Stimulated activated CD4-positive, alpha-beta T cell treated with anti-CD3 and anti-CD28 coated beads, Interleukin-12 subunit alpha, Interleukin-12 subunit beta, amount 100 ng/mL, for 48 hours (primary cell): ENCODE data around the gene TRAPPC10.

Experiments used
- DNase-seq, 3 donors: peaks; one replicate each; pipeline ENCODE4 v3.0.0-alpha.2; 2020; ENCODE audit warnings: low read depth in 2 of 3, low spot score in 1 of 3

Gene TRAPPC10

DNA sequence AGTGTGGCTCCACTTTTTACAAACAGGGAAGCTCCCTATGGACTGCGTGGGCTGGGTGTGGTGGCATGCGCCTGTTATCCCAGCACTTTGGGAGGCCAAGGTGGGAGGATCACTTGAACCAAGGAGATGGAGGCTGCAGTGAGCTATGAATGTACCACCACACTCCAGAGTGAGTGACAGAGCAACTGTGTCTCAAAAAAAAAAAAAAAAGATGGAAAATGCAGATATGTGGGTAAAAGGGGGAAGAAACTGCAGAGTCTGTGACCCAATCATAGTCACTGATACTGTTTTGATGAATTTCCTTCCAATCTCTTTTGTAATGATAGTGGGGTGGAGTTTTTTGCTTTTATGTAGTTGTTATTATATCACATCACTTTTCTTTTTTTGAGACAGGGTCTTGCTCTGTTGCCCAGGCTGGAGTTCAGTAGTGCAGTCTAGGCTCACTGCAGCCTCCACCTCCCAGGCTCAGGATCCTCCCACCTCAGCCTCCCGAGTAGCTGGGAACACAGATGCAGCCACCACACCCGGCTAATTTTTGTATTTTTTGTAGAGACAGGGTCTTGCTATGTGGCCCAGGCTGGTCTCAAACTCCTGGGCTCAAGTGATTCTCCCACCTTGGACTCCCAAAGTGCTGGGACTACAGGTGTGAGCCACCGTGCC lies 8.7 kb upstream of the TRAPPC10 start:
- DNase-seq, result no peak

DNA sequence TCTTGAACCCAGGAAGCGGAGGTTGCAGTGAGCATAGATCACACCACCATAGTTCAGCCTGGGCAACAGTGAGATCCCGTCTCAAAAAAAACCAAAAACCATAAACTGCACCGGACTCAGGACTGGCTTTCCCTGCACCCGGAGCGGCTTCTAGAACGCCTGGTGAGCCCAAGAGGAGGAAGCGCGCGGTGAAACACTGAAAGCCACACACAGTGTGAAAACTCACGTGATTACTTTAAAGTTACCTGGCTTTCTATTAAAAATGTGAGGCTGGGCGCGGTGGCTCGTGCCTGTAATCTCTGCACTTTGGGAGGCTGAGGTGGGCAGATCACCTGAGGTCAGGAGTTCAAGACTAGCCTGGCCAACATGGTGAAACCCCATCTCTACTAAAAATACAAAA lies 7.0 kb upstream of the TRAPPC10 start:
- no peak for DNase-seq

DNA sequence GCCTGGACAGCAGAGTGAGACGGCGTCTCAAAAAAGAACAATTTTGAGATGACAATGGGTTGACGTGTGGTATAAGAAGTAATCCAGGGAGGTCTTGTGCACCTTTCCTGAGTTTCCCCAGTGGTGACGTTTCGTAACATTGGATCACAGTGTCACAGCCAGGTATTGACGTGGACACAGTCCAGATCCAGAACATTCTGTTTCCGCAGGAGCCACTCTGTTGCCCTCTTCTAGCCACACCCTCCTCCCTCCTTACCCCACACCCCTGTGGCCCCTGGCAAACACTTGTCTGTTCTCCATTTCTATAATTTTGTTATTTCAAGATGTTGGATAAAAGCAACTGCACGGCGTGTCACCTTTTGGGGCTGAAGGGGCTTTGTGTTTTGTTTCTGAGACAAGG lies 6.5 kb upstream of the TRAPPC10 start:
- DNase-seq, result no peak

DNA sequence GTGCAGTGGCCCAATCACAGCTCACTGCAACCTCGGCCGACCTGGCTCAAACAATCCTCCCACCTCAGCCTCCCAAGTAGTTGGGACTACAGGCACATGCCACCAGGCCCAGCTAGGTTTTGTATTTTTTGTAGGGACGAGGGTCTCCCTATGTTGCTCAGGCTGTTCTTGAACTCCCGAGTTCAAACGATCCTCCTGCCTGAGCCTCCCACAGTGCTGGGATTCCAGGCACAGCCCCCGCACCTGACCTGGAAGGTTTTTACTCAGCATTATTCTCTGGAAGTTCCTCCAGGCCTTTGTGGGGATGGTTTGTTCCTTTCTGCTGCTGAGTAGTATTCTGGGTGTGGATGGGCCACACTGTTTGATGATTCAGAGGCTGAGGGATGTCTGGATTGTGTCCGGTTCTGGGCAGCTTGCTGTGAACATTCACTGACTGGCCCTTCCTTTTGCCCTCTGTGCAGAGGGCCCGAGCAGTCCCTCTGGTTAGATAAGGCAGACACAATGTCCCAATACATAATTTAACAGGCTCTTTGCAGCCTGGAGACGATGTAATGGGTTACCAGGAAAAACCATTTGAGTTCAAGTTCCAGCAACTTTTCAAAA lies 6.0 kb upstream of the TRAPPC10 start:
- DNase-seq, result no peak

DNA sequence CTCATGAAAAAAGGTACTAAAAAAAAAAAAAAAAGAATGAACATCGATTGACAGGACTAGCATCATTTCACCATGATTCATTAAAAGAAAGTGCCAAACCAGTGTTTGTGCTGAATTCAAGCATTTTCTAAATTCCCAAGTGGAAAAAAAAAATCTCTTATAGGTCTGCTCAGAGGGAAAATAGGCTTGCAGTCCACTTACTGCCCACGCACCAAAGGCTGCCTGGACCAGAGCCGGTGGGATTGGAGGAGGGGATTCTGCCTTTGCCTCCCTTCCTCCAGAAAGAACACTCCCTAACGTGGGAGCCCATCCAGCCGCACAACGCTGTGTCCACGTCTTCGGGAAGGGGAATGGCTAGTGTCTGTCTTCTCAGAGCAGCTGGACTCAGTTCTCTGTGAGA lies 5.5 kb upstream of the TRAPPC10 start:
- DNase-seq, result no peak

DNA sequence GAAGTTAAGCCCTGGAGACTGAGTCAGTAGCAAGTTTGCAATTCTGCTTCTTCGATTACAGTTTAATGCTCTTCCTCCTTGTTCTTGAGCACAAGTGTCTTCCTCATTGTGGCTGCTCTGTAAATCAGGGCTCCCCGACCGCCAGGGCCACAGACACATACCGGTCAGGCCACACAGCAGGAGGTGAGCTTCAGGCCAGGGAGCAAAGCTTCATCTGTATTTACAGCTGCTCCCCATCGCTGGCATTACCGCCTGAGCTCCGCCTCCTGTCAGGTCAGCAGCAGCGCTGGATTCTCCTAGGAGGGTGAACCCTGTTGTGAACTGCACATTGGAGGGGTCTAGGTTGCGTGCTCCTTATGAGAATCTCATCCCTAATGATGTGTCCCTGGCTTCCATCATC lies 1.7 kb upstream of the TRAPPC10 start:
- no peak for DNase-seq

DNA sequence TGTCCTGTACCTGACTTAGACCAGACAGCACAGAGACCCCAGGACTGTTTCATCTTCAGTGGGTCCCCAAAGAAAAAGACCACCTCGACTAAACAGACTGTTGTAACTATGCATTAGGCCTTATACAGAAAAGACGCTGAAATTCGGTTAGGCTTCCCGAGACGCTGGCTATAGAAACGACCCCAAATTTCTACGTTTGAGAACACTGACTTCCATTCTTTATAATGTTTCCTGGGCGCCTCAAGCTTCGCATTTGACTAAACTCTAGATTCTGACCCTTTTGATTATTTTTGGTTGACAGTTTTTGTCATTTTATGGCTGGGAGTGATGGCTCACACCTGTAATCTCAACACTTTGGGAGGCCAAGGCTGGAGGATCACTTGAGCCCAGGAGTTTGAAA lies 986 bp upstream of the TRAPPC10 start:
- no peak for DNase-seq

DNA sequence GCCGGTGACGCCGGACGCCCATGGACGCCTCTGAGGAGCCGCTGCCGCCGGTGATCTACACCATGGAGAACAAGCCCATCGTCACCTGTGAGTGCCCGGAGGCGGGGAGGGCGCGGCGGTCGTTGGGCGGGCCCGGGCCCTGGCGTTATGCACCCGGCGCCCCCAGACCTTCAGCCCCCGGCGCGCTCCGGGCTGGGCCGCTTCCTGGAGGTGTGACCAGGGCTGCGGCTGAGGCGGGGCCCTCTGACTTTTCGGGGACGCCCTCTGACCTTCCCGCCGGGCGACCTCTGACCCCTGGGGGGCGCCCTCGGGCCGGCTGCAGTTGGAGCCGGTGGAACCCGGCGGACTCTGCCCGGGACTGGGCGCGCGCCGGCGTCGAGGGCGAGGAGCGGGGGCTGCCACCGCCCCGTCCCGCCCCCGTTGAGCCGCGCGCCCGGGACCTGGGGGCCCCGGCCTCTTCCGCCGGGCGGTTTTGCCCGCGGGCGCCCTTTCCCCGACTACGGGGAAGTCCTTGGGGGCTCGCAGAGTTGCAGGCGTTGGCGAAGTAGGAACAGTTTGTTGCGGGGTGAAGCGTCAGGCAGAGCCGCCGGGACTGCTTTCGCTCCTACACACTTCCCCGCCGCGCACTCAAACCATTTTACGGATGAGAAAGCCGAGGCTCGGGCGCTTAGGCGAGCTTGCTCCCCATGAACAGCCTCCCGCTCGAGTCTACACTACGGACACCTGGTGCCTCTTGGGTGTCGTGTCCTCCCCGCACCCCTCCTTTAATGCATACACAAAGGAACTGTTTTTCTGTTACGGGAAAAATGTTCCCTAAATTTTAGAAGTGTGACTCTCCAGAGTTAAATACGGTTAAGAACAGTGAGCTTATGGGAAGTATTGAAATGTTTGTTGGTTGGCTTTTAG lies 618 bp downstream of the TRAPPC10 start:
- DNase-seq, result peak; percentile 78 to 85 (median 79)

DNA sequence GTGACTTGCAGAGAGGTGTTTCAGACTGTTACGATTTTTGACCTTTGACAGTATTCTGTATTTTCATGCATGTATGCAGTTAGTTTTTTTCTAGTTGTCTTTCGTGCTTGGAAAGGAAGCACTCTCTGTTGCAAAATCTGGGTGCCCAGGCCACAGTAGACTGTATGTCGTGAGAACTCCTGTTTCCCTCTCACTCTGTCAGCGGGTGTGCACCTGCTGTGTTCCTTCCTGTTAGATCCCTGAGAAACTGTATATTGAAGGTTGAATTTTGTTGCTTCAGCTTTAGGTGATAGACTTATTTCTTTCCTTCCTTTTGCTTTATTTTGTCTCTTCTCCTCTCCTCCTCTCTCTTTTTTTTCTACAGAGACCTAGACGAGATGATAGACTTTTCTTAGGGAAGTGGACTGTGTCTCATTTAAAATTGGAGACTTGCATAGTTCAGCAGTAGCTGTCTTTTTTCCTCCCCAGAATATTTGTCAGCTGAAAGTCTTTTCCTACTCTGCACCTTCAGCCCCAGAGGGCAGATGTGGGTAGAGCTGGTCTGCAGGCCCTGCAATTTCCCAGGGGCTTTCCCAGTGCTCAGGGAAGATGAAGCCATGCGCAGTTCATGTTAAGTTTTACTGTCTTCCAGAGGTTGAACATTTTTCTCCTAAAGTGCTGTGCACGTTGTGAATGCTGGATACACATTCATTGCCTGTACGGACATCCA lies 1.4 kb downstream of the TRAPPC10 start:
- peak in 1 of 3 donors; percentile 32 for DNase-seq

DNA sequence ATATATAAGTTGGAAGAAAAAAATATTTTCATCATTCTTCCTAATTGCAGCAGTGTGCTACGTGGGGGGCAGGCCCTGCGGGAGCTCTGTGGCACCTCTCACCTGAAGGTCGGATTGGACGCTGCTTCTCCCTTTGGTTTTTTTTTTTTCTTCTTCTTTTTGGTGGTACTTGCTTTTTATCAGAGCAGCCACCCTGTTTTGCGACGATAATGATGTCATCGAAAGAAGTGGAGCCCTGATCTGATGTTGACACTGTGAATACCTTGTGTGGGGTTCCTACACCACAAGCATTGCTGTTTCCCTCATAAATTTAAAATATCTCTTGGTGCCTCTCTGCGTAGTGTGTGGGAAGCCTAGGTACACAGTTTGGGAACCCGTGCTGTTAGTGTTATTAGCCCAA lies 5.5 kb downstream of the TRAPPC10 start:
- DNase-seq, result no peak

DNA sequence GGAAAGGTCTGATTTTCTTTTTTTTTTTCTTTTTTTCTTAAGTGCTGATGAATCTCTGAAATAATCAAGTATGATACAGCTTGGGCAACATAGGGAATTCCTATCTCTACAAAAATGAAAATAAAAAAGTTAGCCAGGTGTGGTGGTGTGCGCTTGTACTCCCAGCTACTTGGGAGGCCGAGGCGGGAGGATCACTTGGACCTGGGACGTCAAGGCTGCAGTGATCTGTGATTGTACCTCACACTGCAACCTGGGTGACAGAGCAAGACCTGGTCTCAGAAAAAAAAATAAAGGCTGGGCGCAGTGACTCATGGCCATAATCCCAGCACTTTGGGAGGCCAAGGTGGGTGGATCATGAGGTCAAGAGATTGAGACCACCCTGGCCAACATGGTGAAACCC lies 6.0 kb downstream of the TRAPPC10 start:
- no peak for DNase-seq

DNA sequence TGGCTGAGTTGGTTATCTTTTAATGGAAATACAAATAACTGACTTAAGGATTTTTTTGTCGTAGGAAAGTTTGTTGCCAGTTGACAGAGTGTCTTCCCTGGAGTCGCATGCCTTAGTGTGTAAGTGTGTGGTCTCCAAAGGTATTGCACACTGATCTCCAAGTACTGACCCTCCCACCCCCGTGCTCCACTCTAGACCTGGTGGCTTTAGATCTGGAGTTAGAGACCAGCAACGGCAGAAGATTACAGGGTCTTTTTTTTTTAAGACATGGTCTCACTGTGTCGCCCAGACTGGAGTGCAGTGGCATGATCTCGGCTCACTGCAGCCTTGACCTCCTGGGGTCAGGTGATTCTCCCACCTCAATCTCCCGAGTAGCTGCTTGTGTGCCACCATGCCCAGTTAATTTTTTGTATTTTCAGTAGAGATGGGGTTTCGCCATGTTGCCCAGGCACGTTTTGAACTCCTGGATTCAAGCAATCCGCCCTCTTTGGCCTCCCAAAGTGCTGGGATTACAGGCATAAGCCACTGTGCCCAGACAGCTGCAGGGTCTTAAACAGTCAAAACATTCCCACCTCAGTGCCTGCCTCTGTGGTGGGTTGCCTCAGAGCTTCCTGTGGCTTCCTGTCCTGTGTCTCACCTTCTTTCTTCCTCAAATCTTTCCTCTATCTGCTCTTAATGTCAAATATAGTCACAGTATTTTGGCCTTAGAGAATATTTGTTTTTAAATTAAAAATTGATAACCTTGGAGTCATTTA lies 6.9 kb downstream of the TRAPPC10 start:
- no peak for DNase-seq

DNA sequence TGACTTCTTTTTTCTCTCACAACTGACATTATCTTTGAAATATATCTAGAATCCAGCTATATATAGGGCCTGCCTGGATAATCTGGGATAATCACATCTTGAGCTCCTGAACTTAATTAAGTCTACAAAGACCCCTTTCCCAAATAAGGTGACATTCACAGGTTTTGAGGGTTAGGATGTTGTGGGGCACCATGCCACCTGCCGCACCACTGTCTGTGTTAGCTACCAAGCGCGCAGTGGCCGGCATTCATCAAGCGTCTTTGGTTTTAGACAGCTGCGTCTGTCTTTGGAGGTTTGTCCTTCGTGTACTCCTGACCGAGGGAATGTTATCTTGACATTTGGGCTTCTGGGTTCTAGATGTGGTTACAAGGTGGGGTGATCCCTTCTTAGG lies 7.5 kb downstream of the TRAPPC10 start:
- DNase-seq, result no peak

DNA sequence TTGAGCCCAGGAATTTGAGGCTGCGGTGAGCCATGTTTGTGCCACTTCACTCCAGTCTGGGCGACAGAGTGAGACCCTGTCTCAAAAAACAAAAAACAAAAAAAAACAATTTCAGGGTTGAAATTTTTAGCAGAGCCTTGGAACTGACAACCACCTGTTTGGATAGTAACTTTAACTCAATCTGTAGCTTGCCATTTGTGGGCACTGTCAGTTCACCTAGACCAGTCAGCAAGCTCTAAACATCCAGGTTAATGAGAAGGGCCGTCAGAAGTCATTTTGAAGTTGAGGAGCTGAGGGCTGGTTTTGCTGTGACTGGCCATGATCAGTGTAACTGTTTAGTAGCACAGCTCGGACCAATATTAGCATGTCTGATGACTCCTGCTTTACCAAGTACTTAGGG lies 8.4 kb downstream of the TRAPPC10 start:
- no peak for DNase-seq

DNA sequence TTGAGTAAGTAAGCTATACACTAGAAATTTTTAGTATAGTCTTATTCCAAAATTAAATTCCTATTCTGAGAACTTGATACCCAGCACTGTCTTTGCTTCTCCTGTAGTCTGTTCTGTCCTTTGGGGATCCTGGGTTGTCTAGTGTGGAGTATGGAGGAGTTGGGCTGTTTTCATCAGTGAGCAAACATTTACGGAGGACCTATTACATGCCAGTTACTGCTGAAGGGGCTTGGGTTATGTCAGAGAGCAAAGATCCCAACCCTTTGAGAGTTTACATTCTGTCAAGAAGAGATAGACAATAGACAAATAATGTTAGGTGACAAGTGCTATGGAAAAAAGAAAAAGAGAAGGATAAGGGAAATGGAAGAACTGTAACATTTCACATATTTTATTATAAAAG lies 9.0 kb downstream of the TRAPPC10 start:
- DNase-seq, result no peak

DNA sequence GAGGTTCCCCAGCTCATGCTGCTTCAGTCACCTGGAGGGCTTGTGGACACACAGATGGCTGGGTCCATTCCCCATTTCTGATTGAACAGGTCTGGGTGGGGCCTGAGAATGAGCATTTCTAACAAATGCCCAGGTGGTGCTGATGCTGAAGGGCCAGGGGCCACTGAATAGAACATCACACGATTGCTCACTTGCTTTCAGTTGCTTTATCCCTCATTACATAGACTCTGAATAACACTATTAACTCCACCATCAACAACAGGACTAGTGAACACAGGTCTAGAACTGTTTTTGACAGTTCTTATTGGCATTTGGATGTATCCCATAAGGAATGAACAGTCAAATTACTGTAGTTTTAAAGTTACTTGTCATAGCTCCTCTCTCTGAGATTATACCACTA lies 12.1 kb downstream of the TRAPPC10 start:
- DNase-seq, result no peak

DNA sequence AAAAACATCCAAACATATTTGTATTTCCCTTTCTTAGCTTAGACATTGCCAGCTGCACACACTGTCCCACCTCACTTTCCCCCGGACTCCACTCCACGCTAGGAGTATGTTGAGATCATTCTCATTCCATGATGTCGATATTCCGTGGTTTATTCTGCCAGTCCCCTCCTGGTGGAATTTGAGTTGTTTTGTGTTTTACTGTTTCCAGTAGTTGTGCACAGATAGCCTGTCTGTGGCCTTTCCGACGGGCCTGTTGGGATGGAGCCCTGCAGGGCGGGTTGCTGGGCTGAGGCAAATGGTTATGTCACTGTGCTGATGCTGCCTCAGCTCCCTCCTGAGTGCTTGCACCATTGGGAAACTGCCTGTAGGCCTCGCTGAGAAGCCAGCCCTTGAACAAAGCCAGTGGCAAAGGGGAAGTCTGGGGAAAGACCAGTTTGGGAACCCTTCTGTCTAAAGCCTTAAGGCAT lies 12.8 kb downstream of the TRAPPC10 start:
- no peak for DNase-seq

DNA sequence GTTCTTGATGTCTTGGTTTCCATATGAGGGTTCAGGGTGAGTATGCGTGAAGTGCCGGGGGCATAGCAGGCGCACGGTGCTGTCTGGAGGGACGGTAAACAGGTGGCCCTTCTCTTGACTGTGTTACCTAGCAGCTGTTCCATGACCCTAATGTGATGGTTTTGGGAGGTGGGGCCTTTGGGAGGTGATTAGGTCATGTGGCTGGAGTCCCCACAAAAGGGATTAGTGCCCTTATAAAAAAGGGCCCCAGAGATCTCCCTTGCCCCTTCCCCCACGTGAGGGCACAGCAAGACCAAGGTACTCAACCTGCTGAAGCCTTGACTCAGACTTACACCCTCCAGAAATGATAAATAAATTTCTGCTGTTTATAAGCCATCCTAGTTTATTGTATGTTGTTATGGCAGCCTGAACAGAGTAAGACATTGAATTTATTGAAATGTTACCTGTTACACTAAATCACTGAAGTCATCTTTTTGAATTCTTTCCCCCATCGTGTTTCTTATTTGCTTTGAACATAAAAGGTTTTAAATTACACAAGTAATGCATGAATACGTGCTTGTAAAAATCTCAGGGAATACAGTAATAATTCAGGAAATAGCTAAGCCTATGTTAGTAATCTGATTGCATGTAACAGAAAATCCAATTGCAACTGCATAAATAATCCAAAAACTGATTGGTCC lies 15.6 kb downstream of the TRAPPC10 start:
- no peak for DNase-seq

DNA sequence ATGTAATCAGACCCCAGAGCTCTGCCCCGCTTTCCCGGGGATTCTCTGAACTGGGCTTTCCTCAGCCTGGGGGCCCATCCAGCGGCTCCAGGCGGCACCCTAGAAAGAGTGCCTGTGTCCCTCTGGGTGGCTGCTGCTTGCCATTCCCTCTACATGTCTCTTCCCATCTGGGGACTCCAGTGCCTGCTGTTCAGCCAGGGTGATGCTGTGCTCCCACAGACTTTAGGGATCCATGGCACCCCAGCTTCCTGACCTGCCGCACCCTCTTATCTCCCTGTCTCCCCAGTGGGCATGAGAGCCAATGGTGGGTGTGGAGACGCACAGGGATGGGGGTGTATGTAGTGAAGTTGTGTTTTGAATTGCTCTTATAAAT lies 16.2 kb downstream of the TRAPPC10 start:
- DNase-seq, result no peak

DNA sequence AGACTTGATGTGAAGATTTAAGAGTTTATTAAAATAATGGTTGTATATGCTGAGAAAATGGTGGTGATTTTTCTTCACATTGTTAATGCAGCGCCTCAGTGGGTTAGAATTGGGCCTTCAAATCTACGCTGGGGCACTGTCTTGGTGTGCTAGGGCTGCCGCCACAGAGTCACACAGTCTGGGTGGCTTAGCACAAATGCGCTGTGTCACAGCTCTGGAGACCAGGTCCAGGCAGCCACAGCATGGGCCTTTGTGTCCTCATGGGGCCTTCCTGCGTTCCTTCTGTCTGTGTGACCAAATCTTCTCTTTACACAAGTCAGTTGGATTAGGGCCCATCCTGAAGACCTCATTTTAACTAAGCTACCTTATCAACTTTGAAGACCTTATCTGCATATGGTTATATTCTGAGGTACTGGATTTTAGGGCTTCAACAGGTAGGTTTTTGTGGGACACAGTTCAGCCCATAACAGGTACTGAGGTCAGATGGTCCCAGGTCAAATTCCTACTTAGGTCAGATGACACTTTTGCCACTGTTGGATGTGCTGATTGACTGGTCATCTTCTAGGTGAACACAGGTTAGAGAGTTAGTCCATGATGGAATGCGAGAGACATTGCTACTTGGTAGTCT lies 17.5 kb downstream of the TRAPPC10 start:
- DNase-seq, result no peak
